Stimulated activated CD4-positive, alpha-beta T cell treated with anti-CD3 and anti-CD28 coated beads, Interleukin-2, amount 100 ng/mL, for 4 hours (primary cell): ENCODE data around the gene FKBP5.

Experiments
- DNase-seq: peaks from one replicate; pipeline ENCODE4 v3.0.0-alpha.2; 2020; ENCODE audit warnings: low read depth

FKBP5 gene

DNA sequence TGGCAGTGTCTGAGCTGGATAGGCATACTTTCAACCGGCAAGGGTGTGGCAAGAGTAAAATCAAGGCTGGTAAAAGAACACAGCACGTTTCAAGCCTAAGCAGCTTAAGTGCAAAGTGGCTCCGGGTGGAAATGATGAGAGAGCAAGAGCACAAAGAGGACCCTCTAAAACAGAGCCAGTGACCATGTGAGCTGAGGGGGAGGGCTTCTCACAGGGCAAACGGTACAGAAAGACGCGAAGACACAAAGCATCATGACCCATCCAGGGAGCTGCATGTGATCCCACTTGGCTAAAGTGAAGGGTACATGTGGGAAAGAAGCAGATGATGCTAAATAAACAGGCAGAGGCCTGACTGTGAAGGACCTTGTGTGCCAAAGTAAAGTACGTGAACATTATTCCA, 25.7 kb downstream of the FKBP5 start:
- DNase-seq, result no peak

DNA sequence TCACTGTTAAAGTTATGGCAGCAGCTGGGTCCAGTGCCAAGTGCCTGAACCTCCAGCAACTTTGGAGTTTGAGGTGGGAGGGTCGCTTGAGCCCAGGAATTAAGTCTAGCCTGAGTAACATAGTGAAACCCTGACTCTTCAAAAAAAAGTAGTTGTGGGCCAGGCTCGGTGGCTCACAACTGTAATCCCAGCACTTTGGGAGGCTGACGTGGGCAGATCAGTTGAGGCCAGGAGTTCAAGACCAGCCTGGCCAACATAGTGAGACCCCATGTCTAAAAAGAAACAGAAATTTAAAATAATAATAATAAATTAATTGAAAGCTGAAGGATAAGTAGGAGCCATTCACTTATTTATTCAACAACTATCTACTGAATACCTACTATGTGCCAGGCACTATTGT, 33.8 kb downstream of the FKBP5 start:
- DNase-seq, result no peak

DNA sequence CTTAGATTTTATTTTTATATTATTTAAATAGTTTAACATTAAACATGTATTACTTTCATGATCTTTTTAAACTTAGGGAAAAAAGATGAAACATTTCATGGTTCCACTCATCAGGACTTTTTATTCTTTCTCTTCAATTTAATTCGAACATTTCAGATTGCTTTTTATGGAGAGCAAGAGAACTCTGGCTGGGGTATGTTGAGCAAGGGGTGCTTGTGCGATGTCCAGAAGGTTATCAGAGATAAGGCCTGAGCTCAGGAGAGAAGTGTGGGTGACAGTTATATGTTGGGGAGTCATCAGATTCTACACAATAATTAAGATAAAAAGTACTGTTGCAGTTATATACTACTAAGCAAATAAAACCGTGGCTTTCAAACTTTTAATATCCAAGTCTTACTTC, 37.5 kb downstream of the FKBP5 start:
- DNase-seq, result no peak

DNA sequence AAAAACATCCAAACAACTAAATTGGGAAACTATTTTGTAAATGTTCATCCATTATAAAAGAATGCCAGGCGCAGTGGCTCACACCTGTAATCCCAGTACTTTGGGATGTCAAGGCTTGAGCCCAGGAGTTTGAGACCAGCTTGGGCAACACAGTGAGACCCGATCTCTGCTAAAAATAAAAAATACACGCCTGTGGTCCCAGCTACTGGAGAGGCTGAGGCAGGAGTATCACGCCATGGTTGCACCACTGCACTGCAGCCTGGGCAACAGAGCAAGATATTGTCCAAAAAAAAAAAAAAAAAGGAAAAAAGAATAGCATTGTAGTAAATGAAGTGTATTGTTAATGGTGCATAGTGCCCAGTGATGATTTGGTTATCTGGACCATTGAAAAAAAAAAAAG, 38.7 kb downstream of the FKBP5 start:
- DNase-seq, result no peak

DNA sequence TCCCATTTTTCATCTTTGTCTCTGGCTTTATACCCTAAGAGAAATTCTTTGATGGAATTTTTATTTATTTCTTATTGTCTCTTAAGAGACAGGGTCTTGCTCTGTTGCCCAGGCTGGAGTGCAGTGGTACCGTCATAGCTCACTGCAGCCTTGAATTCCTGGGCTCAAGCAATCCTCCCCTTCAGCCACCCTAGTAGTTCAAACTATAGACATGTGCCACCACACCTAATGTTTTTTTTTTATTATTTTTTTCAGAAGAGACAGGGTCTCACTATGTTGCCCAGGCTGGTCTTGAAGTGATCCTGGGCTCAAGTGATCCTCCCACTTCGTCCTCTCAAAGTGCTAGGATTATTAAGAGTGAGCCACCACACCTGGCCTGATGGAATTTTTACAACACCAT, 40.5 kb downstream of the FKBP5 start:
- DNase-seq, result no peak

DNA sequence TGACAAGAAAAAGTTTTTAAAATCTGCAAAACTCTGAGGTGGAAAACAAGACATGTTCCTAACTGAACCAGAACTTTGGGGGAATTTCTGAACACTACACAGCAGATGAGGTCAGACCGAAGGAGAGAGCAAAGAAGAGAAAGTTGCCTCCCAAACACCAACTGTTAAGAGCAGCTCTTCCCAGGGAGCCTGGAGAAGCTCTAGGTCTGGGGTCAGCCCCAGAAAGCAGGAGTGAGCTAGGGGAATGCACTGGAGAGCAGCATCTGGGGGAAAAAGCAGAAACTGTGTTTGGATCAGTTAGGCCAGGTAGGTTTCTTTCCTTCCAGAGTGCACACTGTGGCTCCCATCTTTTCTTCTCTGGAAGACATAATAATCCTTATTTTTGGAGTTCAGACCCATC, 41.3 kb downstream of the FKBP5 start:
- no peak for DNase-seq

DNA sequence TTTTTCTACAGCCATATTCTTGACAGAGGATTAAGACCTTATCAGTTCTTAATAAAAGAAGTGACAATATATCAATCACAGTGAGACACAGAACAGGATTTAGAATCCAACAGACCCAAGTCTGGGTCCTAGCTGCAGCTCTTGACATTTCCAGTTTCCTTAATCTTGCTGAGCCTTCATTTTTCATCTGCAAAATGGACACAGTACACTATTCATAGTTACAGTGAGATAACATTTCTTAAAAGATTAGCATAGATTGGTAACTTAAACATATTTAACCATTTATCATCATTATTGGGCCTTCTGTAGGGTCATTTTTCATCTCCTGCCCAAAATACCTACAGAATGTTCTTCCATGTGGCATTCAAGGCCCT, 45.6 kb downstream of the FKBP5 start:
- DNase-seq, result no peak

DNA sequence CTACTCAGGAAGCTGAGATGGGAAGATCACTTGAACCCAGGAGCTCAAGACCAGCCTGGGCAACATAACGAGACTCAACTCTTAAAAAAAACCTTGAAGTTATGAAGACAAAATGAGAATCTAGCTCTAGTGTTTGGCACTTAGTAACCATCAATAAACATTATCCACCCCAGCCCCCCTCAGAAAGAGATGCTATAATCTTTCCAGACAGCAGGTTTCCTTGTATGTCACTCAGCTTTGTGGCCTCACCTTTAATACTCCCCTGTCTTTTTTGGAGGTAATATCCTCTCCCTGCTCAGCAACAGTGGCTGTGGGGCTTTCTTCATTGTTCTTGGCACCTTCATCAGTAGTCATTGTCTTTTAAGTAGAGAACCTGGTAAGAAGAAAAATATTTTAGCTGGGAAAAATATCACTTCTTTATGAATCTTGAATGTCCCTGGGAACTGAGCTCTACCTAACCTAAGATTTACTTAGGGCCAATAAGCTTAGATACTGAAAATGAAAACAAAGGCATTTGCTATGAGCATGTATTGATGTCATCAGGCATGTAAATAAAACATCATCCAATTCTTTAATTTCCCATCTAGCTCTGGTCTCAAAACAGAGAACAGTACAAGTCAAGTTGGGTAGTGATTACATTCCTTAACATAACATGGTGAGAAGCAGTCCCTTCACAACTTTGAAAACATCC, 46.1 kb downstream of the FKBP5 start:
- DNase-seq, result no peak

DNA sequence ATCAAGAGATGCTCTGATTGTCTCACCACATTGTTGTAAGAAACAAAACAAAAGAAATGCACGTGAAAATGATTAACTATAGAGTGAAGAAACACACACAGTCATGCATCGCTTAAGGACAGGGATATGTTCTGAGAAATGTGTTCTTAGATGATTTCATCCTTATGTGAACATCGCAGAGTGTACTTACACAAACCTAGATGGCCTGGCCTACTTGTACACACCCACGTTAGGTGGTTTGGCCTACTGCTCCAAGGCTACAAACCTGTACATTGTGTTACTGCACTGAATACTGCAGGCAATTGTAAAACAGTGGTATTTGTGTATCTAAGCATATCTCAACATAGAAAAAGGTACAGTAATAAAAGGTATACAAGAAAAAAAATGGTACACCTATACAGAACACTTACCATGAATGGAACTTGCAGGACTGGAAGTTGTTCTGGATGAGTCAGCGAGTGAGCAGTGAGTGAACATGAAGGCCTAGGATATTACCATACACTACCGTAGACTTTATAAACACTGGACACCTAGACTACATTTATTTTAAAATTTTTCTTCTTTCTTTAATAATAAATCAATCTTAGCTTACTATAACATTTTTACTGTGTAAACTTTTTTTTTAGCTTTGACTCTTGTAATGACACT, 48.6 kb downstream of the FKBP5 start:
- DNase-seq, result no peak

DNA sequence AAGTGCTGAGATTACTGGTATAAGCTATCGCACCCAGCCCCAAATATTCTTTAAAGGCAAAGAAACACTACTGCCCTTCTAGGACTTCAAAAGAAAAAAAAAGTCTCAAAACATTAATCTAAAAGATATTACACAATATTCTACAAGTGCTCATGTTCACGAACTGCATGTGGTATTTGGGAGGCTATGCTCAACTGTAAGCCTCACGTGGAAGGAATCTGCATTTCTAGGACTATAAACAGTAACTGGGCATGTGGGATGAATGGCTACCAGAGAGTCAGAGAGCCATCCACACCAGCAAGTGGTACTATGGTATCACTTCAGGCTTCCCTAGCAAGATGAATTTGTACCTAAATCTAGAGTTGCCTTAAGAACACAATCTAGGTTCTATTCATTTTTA, 50.0 kb downstream of the FKBP5 start:
- DNase-seq, result no peak

DNA sequence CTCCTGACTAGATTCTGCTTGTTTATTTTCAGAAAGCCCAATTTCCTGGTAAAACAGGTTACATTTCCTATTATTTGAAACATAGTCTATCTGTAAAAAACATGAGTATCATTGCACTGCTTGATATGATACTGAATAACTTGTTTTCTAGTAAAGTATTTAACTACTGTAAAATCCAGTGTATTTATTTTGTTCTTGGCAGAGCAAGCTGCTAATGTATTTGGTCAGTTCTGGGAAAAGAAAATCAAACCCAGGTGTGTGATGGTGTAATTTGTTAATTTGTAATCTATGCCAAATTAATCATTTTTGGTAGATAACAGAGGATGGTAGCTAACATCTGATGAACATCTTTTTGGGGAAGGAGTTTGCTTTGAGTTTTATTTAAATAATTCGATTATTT, 50.8 kb downstream of the FKBP5 start:
- no peak for DNase-seq

DNA sequence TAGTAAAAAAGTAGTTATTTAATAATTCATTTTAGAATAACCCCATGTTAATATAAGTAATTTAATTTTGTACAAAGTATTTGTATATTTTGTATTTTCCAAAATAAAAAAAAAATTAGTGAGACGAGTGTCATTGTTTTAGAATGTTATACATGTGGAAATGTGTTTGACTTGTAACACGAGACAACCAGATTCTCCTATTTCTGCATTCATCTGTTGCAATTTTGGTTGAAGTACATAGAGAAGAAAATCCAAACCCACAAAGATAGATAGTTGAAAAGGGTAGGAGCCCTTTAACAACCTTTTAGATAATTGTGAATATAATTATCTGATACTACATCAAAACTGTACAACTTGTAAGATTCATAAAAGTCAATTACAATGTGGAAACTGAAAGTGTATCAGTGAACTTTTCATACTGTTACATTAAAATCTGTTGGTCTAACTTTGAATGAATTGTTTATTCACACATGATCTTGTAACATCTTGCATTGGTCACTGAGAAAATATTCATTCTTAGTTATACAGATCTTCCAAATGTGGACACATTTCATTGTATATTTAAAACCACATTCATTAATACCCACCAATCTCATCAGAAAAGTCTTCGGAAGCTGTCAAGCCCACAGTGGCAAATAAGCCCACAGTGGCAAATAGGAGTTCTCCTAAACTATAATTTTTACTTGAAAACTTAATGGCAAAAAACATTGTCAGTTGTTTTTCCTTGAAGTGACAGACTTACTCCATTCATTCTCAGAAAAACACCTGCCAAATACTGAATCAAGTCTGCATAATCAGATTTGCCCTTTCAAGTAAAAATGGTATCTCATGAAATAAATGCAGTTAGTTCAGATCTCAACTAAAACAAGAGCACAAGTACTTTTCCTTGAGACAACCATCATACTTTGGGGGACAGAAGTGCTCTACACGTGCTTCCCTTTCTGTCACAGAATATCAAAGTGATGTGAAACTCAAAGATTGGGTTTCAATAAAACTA, 52.8 kb downstream of the FKBP5 start:
- DNase-seq, result no peak

DNA sequence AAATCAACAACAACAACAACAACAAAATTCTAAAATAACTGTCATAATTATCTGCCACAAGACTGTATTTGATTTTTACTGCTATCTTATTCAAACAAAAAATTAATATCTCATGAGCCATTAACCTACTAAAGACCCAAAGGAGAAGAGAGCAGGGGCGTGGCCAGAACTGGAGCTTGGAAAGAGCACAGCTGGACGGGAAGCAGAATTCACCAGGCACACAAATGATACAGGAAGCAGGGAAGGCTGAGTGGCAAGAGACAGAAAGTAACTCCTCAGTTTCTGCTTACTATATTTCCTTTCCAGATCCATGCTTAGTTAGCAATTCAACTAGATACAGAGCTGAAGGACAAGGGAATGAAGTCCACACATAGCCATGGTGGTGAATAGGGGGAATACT, 54.4 kb downstream of the FKBP5 start:
- DNase-seq, result no peak

DNA sequence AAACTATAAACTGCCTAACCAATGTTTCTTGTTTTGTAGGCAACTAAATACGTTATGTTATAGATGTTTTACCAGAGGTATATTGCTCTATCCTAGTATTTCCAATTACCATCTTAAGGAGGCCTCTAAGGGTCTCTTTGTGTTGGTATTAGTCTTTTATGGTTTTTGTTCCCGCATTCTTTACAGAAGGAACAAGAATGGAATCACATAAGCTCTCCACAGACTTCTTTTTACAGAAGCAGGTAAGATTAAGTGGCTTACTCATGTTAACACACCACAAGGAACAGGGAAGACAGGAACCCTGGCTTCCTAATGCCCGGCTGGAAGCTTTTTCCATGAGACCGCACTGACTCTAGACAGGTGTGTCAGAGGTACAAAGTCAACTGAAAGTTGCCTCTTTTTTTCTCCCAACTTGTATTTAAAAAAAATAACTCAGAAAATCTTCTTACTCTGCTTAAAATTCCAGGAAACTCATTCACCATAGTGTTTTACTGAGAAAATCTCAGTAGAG, 55.1 kb downstream of the FKBP5 start:
- no peak for DNase-seq

DNA sequence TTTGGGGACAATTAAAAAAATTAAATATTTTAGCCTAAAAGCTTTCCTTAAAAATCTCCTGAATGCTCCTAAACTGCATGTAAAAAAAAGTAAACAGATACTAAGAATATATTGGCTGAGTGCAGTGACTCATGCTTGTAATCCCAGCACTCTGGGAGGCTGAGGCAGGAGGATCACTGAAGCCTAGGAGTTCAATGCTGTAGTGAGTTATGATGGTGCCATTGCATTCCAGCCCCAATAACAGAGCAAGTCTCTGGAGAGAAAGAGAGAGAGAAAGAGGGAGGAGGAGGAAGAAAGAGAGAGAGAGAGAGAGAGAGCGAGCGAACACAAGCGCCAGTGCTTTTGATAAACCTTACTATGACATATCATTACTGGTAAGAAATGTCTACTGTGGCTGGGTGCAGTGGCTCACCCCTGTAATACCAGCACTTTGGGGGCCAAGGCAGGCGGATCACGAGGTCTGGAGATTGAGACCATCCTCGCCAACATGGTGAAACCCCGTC, 58.8 kb downstream of the FKBP5 start:
- DNase-seq, result no peak

DNA sequence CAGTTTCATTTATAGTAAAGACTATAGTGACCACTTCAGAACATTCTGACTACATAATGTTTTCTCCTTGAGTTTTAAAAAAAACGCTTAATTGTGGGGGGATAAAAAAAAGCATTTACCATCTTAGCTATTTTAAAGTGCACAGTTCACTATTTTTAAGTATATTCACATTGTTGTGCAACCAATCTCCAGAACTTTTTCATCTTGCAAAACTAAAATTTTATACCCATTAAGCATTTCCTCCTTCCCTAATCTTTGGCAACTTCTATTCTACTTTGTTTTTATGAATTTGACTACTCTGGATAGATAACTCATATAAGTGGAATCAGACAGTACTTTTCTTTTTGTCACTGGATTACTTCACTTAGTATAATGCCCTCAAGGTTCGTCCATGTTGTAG, 62.3 kb downstream of the FKBP5 start:
- DNase-seq, result no peak

DNA sequence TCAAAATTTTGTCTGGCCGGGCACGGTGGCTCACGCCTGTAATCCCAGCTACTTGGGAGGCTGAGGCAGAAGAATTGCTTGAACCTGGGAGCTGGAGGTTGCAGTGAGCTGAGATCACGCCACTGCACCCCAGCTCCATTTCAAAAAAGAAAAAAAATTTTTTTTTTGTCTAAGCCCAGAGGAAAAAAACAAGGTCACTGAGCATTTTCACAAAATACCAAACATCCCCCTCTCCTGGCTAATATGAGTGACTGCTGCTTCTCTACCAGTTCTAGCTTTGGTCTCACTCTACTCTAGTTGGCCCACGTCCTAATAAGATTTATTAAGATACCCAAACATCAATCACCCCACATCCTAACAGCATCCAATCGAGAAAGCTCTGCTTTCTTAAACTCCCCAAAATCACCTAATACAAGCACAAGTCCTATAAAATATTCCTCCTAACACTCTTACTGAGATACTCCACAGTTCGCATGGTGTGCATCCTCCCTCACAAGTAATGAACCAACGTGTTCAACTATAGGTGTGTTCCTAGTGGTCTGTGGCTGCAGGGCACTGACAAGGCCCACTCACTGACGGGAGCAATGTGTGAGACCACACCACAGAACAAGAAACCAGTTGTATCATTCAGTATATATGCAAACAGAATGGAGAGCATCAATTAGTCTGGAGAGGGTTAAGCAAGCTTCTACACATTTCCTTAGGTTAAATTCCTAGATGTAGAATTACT, 64.2 kb downstream of the FKBP5 start:
- DNase-seq, result no peak

DNA sequence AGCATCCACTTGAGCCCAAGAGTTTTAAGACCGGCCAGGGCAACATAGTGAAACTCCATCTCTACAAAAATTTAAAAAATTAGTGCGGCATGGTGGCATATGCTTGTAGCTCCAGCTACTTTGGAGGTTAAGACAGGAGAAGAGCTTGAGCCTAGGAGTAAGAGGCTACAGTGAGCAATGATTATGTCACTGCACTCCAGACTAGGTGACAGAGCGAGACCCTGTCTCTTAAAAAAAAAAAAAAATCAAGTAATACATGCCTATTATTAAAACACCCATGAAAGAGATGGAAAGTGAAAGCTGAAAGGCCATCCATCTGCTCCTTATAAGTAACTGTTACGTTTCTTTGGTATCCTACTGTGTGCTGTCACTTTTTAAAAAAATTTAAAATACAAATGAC, 66.4 kb downstream of the FKBP5 start:
- DNase-seq, result no peak

DNA sequence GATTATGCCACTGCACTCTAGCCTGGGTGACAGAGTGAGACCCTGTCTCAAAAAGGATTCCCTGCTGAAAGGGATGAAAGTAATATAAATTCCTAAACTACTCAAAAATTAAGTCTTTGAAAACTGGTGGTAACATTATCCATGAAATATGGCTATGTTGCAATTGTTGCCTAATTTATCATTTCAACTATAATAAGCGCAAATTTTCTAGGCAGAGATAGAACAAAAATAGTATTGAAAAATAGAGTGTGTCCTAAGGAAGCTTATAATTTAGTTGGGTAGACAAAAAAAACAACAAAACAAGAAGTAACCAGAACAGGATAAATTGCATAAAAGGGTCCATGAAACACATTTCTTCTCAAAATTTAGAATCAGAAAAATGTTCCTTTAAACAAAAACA, 68.0 kb downstream of the FKBP5 start:
- DNase-seq, result no peak

DNA sequence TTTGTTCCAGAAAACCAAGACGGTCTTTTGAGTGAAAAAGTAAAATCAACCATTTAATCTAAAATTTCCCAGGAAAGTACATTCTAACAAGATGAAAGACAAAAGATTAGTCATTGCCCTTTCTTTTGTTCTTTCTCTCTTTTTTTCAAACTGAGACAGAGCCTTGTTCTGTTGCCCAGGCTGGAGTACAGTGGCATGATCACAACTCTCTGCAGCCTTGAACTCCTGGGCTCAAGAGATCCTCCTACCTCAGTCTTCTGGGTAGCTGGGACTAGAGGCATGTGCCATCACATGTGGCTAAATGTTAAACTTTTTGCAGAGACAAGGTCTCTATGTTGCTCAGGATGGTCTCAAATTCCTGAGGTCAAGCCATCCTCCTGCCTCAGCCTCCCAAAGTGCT, 75.0 kb downstream of the FKBP5 start:
- no peak for DNase-seq

DNA sequence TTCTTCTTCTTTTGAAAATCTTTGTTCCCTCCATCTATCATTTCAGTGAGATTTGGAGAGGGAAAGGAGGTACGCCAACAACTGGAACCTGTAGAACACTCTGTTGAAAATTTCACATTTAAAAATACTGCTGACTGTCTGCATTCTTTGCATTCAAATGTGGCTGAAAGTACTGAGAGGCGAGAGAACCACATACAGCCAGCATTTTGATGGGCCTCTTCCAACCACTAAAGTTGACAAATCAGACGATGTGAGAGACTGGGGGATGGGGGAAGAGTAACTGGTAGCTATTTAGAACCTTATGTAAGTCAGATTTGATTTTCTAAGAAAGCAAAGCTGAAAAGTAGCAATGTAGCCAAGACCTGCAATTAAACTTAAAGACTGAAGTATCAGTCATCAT, 77.5 kb downstream of the FKBP5 start:
- no peak for DNase-seq

DNA sequence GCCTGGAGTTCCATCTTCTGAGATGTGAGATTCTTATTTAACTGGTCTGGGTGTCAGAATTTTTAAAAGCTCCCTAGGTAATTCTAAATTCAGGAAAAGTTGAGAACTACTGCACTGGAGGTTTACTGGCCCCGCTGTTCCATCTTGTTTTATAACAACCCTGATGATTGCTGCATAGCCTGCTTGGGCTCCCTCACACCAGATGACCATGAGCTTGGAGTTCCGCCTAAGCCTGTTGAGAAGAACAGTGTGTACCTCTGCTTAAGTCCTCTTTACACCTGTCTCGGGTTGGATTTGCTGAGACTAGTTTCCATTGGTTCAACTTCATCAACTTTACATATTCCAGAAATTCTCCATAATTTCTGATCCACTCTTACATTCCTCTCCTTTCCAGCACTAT, 77.9 kb downstream of the FKBP5 start:
- no peak for DNase-seq
